ENCODE results near the gene SLC7A9. TPM values are rescaled to one million over a fixed set of nuclear protein-coding genes. Genes with fewer than 3 reads are reported as not detected.
"Not testable (repeated sequence)": the region's sequence is repeated elsewhere in the genome, so short reads cannot be mapped to it uniquely, and the experiment has no call there.

The SLC7A9 gene
- total RNA-seq, 3 donors from 2014 or later = 0.43 to 0.66 TPM; not detected in 1

DNA sequence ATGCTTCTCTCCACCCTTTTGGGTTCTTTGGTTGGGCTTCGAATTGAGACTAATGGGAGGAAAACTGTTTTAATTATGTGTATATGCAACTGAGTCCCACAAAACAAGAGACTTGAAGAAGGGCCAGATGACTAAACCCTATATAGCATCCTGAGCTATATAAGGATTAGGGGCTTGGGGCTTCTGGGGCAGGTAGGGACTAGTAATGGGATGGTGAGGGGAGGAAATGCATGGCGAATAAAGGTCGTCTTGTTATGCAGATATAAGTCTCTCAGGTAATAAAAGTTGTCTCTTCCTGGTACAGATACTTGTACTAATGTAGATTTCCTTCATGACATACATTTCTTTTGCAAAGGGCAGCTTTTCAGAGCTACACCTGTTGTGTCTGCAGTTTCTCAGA is 2.8 kb upstream of the SLC7A9 start:
- H3K4me3 ChIP-seq = no peak overlapping the region
- no peaks in the 10 kb centered on the region for H3K36me3 ChIP-seq (ENCODE audit: low read depth)
- intact Hi-C loops (cut with DNase I, micrococcal nuclease) = no loop called here
- DNase-seq (no peak), ATAC-seq (no peak)
- no peaks in the 10 kb centered on the region for H3K9me3 ChIP-seq
- TF ChIP-seq CTCF (IDR thresholded peaks at IDR 0.05) = no peak
- peaks cover 19% of the 10 kb centered on the region for H3K4me1 ChIP-seq (ENCODE audit: low read depth)

DNA sequence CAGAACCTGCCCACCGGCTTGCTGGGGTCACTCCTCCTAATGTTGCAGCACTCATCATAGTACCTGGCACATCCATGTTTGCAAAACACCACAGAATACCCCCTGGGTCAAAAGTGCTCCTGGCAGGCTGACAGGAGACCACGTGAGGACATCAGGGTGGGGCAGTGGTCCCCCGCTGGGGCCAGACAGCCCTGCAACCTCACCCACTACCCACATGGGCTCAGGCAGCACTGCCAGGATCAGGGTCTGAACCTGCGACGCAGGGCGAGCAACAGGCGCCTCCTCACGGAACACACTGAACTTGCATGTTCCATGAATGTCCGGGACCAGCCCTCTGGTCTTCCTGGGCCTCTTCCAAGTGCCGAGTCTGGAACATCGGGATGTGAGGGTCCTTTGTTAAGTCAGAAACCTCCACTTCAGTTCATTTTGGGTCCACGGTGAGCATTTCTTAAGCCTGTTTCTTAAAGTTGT is 1.4 kb upstream of the SLC7A9 start:
- no peak for DNase-seq
- no peak overlapping the region for H3K4me3 ChIP-seq
- H3K4me1 ChIP-seq (ENCODE audit: low read depth) = peaks cover 8% of the 10 kb centered on the region
- H3K9me3 ChIP-seq = no peaks in the 10 kb centered on the region
- intact Hi-C loops (cut with DNase I, micrococcal nuclease) = no loop called here
- no peak for ATAC-seq
- no peak for TF ChIP-seq CTCF (IDR thresholded peaks at IDR 0.05)
- H3K36me3 ChIP-seq (ENCODE audit: low read depth) = no peaks in the 10 kb centered on the region

DNA sequence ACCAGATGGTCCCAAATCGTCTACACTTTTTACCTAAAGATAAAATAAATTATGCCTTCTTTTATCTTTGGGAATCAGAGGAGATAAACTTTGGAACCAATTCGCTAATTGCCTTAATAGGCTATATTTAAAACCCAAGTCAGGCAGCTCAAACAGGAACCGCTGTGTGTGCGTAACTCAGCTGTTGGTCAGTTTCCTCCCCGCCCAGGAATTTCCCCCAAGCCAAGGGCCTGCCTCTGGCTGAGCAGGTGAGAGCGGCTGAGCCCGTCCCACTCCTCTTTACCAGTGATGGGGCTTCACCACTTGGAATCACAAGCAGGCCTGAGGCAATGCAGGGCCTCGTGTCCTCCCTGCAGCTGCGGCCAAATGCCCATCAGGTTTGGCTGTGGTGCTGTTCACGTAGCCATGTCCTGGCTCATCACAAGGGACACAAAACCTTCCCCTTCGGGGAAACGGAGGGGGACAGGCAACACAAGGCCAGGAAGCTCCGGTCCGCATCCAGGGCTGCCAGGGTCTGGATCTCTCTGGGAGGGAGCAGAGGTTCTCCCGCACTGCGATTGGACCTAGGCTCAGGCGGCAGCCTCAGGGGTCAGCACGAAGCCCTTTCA is 503 bp upstream of the SLC7A9 start:
- DNase-seq (peak in 1 of 3 donors; percentile 27), ATAC-seq (no peak)

GRCh38 chr19:32868206-32868950 is 1.2 kb downstream of the SLC7A9 start:
- intact Hi-C loops (cut with DNase I, micrococcal nuclease) = no loop called here
- H3K4me1 ChIP-seq (ENCODE audit: low read depth) = peaks cover 4% of the 10 kb centered on the region
- H3K4me3 ChIP-seq = no peak overlapping the region

More for the DNA sequence above, 503 bp upstream of the SLC7A9 start:
- Histone ChIP-seq H3K4me3 (no peak overlapping the region), H3K9me3 (no peaks in the 10 kb centered on the region), H3K36me3 (ENCODE audit: low read depth) (no peaks in the 10 kb centered on the region), H3K4me1 (ENCODE audit: low read depth) (peaks cover 8% of the 10 kb centered on the region)
- intact Hi-C loops (cut with DNase I, micrococcal nuclease) = no loop called here
- TF ChIP-seq CTCF (IDR thresholded peaks at IDR 0.05) = no peak

GRCh38 chr19:32867436-32867835 is 2.1 kb downstream of the SLC7A9 start:
- intact Hi-C loops (cut with DNase I, micrococcal nuclease); H3K4me3 ChIP-seq; ATAC-seq; H3K9me3 ChIP-seq; H3K36me3 ChIP-seq (ENCODE audit: low read depth); DNase-seq; H3K4me1 ChIP-seq (ENCODE audit: low read depth): not testable (repeated sequence)

More at GRCh38 chr19:32868206-32868950, 1.2 kb downstream of the SLC7A9 start:
- H3K9me3 ChIP-seq = no peaks in the 10 kb centered on the region
- no peaks in the 10 kb centered on the region for H3K36me3 ChIP-seq (ENCODE audit: low read depth)
- ATAC-seq (no peak), DNase-seq (no peak)
- TF ChIP-seq CTCF (IDR thresholded peaks at IDR 0.05) = no peak

GRCh38 chr19:32866564-32867265 is 2.9 kb downstream of the SLC7A9 start:
- intact Hi-C loops (cut with DNase I, micrococcal nuclease) = no loop called here
- ATAC-seq = peak; percentile 14
- TF ChIP-seq CTCF (IDR thresholded peaks at IDR 0.05) = no peak
- Histone ChIP-seq H3K36me3 (ENCODE audit: low read depth) (no peaks in the 10 kb centered on the region), H3K9me3 (no peaks in the 10 kb centered on the region), H3K4me1 (ENCODE audit: low read depth) (no peaks in the 10 kb centered on the region), H3K4me3 (no peak overlapping the region)
- no peak for DNase-seq
